Keratinocyte (primary cell): ENCODE measurements around the gene TTC28.

Source experiments
- EZH2 ChIP-seq: IDR thresholded peaks from one replicate; pipeline ENCODE4 v1.6.1; 2012; ENCODE audit warnings: inconsistent platforms, mild to moderate bottlenecking, low read length, moderate library complexity
- TF ChIP-seq, protein P1 (sequence below), 3 experiments: IDR thresholded peaks in 1 of 3; conservative IDR thresholded peaks in 1 of 3; optimal IDR thresholded peaks in 1 of 3; 2 replicates in 2 of 3; 3 replicates in 1 of 3; pipeline versions ENCODE3 to v1.5.1; 2011; ENCODE audit warnings: low read length in 3 of 3, mild to moderate bottlenecking in 3 of 3, moderate library complexity in 2 of 3, control low read depth in 1 of 3, inconsistent platforms in 1 of 3; ENCODE audit not compliant: insufficient read depth in 2 of 3; ENCODE audit errors: extremely low read depth in 1 of 3

DNA sequence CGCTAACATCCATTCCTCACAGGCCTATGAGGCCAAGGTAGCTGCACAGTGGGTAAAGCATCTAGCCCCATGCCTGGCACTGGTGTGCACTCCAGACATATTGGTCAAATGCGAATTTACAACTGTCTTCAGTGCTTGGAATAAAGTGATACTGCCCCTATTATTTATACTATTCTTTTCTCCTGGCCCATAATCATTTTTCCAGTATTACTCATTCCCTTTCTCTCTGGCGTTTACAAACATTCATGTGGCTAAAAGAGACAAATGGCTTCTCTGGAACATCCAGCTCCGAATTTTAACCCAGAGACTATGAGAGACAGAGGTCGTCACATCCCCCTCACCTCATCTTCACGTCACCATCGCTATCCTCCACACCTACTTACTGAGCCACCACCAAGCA, 673.4 kb downstream of the TTC28 start:
- TF ChIP-seq, protein P1, sequence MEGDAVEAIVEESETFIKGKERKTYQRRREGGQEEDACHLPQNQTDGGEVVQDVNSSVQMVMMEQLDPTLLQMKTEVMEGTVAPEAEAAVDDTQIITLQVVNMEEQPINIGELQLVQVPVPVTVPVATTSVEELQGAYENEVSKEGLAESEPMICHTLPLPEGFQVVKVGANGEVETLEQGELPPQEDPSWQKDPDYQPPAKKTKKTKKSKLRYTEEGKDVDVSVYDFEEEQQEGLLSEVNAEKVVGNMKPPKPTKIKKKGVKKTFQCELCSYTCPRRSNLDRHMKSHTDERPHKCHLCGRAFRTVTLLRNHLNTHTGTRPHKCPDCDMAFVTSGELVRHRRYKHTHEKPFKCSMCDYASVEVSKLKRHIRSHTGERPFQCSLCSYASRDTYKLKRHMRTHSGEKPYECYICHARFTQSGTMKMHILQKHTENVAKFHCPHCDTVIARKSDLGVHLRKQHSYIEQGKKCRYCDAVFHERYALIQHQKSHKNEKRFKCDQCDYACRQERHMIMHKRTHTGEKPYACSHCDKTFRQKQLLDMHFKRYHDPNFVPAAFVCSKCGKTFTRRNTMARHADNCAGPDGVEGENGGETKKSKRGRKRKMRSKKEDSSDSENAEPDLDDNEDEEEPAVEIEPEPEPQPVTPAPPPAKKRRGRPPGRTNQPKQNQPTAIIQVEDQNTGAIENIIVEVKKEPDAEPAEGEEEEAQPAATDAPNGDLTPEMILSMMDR (optimal IDR thresholded peaks at IDR 0.05 in 1 of 3, IDR thresholded peaks at IDR 0.05 in 1 of 3, conservative IDR thresholded peaks at IDR 0.05 in 1 of 3; ENCODE audit: extremely low read depth in 1 of 3, insufficient read depth in 2 of 3, low read length in 3 of 3) = no peak
- no peak for TF ChIP-seq EZH2
